IPS-15b (cell line): Measurements from ENCODE around the gene VPS11.
A peak's percentile ranks its signal among the peaks of the same experiment; 100 is the strongest.

Source experiments
- H3K27me3 ChIP-seq: one replicate; pipeline ENCODE4 v1.6.1; 2013; ENCODE audit warnings: low read length; ENCODE audit not compliant: control insufficient read depth, insufficient read depth
- H3K36me3 ChIP-seq: one replicate; pipeline ENCODE4 v1.6.1; 2013; ENCODE audit warnings: low read length; ENCODE audit not compliant: control insufficient read depth, insufficient read depth
- H3K4me1 ChIP-seq: one replicate; pipeline ENCODE4 v1.6.1; 2013; ENCODE audit warnings: mild to moderate bottlenecking, low read length; ENCODE audit not compliant: control insufficient read depth, insufficient read depth
- H3K4me3 ChIP-seq: one replicate; pipeline ENCODE4 v1.5.1; 2013; ENCODE audit warnings: low read depth, low read length
- H3K9ac ChIP-seq: one replicate; pipeline ENCODE4 v1.6.1; 2013; ENCODE audit warnings: low read depth, mild to moderate bottlenecking, low read length
- H3K9me3 ChIP-seq: one replicate; pipeline ENCODE4 v1.6.1; 2013; ENCODE audit warnings: mild to moderate bottlenecking, low read length; ENCODE audit not compliant: control insufficient read depth, insufficient read depth

Gene VPS11

DNA sequence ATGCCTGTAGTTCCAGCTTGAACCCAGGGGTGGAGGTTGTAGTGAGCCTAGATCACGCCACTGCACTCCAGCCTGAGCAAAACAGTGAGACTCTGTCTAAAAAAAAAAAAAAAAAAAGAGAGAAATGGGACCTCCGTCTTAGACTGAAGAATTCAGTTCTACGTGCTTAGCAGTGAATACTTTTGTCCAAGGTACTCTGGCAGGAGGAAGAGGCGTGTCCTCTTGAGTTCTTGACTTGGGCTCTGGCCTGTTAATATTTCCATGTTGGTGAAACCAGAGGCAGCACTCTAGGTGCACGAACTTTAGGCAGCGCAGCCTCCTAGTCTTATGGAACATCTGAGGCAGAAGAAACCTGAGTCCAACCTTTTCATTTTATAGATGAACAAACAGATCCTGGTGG, 19.5 kb downstream of the VPS11 start:
- Histone ChIP-seq H3K4me3 (no peak overlapping the region), H3K9ac (no peak overlapping the region), H3K27me3 (no peaks in the 10 kb centered on the region), H3K36me3 (peaks cover 6% of the 10 kb centered on the region), H3K9me3 (no peaks in the 10 kb centered on the region), H3K4me1 (peaks cover 2% of the 10 kb centered on the region)

- Histone ChIP-seq H3K27me3 (no peaks in the 10 kb centered on the region), H3K4me1 (peaks cover 2% of the 10 kb centered on the region), H3K9ac (no peak overlapping the region), H3K4me3 (no peak overlapping the region), H3K36me3 (peaks cover 6% of the 10 kb centered on the region), H3K9me3 (no peaks in the 10 kb centered on the region)
These were observed 20.2 kb downstream of the VPS11 start for GRCh38 chr11:119087747-119088241.

DNA sequence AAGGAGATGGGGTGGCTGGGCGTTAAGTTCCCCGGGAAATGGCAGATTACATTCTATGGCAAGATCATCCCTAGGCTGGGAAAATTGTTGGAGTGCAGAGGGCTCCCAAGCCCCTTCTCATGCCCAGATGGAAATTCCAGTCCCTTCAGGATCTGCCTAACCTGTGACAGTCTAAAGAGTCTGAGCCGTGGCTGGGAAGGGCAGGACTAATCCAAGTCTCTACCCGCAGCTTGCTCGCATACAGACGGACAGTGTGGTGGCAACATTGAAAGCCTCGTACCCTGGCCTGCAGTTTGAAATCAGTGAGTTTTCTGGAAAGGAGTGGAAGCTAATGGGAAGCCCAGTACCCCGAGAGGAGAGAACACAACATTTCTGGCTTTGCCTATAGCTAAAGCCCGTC, 20.8 kb downstream of the VPS11 start:
- H3K27me3 ChIP-seq: no peaks in the 10 kb centered on the region
- H3K9ac ChIP-seq: no peak overlapping the region
- H3K9me3 ChIP-seq: no peaks in the 10 kb centered on the region
- peaks cover 7% of the 10 kb centered on the region for H3K4me1 ChIP-seq
- peaks cover 10% of the 10 kb centered on the region for H3K36me3 ChIP-seq
- no peak overlapping the region for H3K4me3 ChIP-seq

GRCh38 chr11:119089319-119089718, 21.7 kb downstream of the VPS11 start:
- Histone ChIP-seq H3K4me3 (no peak overlapping the region), H3K36me3 (peaks cover 10% of the 10 kb centered on the region), H3K9ac (no peak overlapping the region), H3K9me3 (no peaks in the 10 kb centered on the region), H3K27me3 (no peaks in the 10 kb centered on the region), H3K4me1 (peaks cover 7% of the 10 kb centered on the region)

DNA sequence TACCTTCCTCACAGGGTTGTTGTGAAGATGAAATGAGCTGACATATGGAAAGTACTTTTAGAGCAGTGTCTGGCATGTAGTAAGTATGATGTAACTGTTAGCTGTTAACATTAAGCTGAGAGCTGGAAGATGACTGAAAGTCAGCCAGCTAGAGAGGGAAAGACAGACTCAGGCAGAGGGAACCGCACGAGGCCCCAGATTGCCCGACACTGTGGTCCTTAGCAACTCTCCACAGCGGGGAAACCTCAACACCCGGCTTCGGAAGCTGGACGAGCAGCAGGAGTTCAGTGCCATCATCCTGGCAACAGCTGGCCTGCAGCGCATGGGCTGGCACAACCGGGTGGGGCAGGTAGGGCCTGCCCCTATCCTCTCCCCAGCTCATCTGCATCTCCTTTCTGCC, 23.6 kb downstream of the VPS11 start:
- no peak overlapping the region for H3K9ac ChIP-seq
- peaks cover 7% of the 10 kb centered on the region for H3K4me1 ChIP-seq
- H3K36me3 ChIP-seq: peaks cover 10% of the 10 kb centered on the region
- H3K27me3 ChIP-seq: no peaks in the 10 kb centered on the region
- H3K9me3 ChIP-seq: no peaks in the 10 kb centered on the region
- no peak overlapping the region for H3K4me3 ChIP-seq

GRCh38 chr11:119091966-119092879, 24.6 kb downstream of the VPS11 start:
- H3K4me1 ChIP-seq: peaks cover 7% of the 10 kb centered on the region
- H3K36me3 ChIP-seq: peaks cover 10% of the 10 kb centered on the region

DNA sequence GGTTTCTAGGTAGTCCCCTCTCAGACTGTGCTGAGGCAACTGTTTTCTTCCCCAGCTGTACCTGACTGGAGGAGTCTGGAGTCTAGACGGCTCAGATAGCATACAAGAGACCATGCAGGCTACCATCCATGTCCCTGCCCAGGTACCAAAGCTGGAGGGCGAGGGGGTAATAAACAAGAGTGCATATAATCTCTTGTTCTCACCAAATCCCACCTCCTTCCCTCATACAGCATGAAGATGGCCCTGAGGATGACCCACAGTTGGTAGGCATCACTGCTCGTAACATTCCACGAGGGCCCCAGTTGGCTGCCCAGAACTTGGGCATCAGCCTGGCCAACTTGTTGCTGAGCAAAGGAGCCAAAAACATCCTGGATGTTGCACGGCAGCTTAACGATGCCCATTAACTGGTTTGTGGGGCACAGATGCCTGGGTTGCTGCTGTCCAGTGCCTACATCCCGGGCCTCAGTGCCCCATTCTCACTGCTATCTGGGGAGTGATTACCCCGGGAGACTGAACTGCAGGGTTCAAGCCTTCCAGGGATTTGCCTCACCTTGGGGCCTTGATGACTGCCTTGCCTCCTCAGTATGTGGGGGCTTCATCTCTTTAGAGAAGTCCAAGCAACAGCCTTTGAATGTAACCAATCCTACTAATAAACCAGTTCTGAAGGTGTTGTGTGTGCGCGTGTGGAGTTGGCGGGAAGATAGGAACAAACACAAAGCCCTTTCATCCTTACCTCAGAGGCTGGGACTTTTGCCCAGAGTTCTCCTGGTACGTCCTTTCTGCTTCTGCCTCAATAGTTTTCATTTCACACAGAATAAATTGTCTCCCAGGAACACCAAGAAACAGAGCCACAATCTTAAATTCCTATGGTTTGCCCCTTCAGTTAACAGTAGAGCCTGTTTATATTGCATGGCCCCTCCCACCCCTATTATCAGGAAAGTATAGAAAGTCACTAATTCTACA, 25.5 kb downstream of the VPS11 start:
- Histone ChIP-seq H3K4me3 (peak overlapping the region; percentile 92), H3K9ac (peak overlapping the region; percentile 99), H3K4me1 (peaks cover 7% of the 10 kb centered on the region), H3K27me3 (no peaks in the 10 kb centered on the region), H3K9me3 (no peaks in the 10 kb centered on the region), H3K36me3 (peaks cover 20% of the 10 kb centered on the region)

More at GRCh38 chr11:119091966-119092879, 24.6 kb downstream of the VPS11 start:
- Histone ChIP-seq H3K9ac (no peak overlapping the region), H3K27me3 (no peaks in the 10 kb centered on the region), H3K4me3 (peak overlapping the region; percentile 92), H3K9me3 (no peaks in the 10 kb centered on the region)

GRCh38 chr11:119093942-119094815, 26.6 kb downstream of the VPS11 start:
- Histone ChIP-seq H3K4me1 (peaks cover 7% of the 10 kb centered on the region), H3K27me3 (no peaks in the 10 kb centered on the region), H3K9ac (peak overlapping the region; percentile 99), H3K9me3 (no peaks in the 10 kb centered on the region), H3K4me3 (peak overlapping the region; percentile 92), H3K36me3 (peaks cover 20% of the 10 kb centered on the region)

GRCh38 chr11:119094816-119095065, 27.1 kb downstream of the VPS11 start:
- Histone ChIP-seq H3K27me3 (no peaks in the 10 kb centered on the region), H3K4me1 (peaks cover 7% of the 10 kb centered on the region), H3K9ac (peak overlapping the region; percentile 99), H3K36me3 (peaks cover 20% of the 10 kb centered on the region), H3K9me3 (no peaks in the 10 kb centered on the region), H3K4me3 (peak overlapping the region; percentile 92)

DNA sequence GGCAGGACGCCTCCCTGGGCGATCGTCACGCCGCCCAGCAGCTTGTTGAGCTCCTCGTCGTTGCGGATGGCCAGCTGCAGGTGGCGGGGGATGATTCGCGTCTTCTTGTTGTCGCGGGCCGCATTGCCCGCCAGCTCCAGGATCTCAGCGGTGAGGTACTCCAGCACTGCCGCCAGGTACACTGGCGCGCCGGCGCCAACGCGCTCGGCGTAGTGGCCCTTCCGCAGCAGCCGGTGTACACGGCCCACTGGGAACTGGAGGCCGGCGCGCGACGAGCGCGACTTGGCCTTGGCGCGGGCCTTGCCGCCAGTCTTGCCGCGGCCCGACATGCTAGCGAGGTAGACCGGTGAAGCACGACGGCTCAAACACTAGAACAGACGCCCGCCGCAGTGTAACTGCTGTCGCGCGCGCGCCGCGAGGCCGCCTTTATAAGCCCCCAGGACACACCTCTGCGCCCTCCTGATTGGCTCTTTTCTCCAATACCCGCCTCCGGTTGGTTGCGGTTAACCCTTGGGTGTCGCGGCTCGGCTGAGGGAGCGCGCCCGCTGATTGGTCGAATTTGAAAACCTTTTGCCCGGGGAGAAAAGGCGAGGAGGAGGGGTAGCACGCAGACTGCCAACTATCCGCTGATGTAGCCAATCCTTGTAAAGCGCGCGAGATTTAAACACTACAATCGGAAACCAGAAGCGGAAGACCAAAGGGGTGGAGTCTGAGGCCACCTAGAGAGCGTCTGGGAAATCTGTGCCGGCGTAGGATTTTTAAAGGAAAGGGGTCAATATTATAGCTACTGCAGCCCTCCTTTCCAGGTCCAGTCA, 27.7 kb downstream of the VPS11 start:
- H3K4me1 ChIP-seq: peaks cover 7% of the 10 kb centered on the region
- peaks cover 20% of the 10 kb centered on the region for H3K36me3 ChIP-seq
- no peaks in the 10 kb centered on the region for H3K9me3 ChIP-seq
- H3K27me3 ChIP-seq: no peaks in the 10 kb centered on the region
- peak overlapping the region; percentile 92 for H3K4me3 ChIP-seq
- H3K9ac ChIP-seq: peak overlapping the region; percentile 99
